A673 (cell line): Measurements from ENCODE around the gene OR6C74. TPM values are rescaled to one million over a fixed set of nuclear protein-coding genes. Genes with fewer than 3 reads are reported as not detected.

Experiments
- BruUV-seq: library from RNA; stranded (reverse); fragments of 400-500 nt; replicated peaks from 2 replicates; lab custom pipeline; 2021; lab: Mats Ljungman, UMichigan
- CTCF ChIA-PET: fragments of 300-600 bp; sonication (Branson Sonifier 250); formaldehyde crosslinking; loops from one replicate; lab custom pipeline; 2022; ENCODE audit warnings: antibody characterized with exemption; lab: Charles Lee
- POLR2A ChIA-PET: fragments of 300-600 bp; sonication (Branson Sonifier 250); formaldehyde crosslinking; loops from one replicate; lab custom pipeline; 2022; ENCODE audit warnings: antibody characterized with exemption; ENCODE audit not compliant: low non-redundant PET; lab: Charles Lee
- DNase-seq: peaks from one replicate; pipeline ENCODE4 v3.0.0-alpha.2; 2015; ENCODE audit warnings: low spot score
- H3K27ac ChIP-seq: fragments of 200-600 bp; sonication (generic); 2 replicates; pipeline ENCODE4 v1.5.1; 2016; ENCODE audit warnings: mixed run types, low read depth, mild to moderate bottlenecking, mixed read lengths, antibody characterized with exemption, low read length; ENCODE audit not compliant: poor library complexity, severe bottlenecking
- H3K27me3 ChIP-seq: fragments of 200-600 bp; sonication (generic); replicated peaks from 2 replicates; pipeline ENCODE4 v1.6.1; 2017; ENCODE audit warnings: mixed run types, low read depth, mild to moderate bottlenecking, mixed read lengths, antibody characterized with exemption, low read length; ENCODE audit not compliant: insufficient read depth, poor library complexity
- H3K36me3 ChIP-seq: fragments of 200-600 bp; sonication (generic); 2 replicates; pipeline ENCODE4 v1.6.1; 2016; ENCODE audit warnings: mixed run types, mild to moderate bottlenecking, mixed read lengths, antibody characterized with exemption, low read length; ENCODE audit not compliant: insufficient read depth, poor library complexity, severe bottlenecking
- H3K4me1 ChIP-seq: fragments of 200-600 bp; sonication (generic); 2 replicates; pipeline ENCODE4 v1.6.1; 2017; ENCODE audit warnings: mixed run types, mild to moderate bottlenecking, mixed read lengths, antibody characterized with exemption, low read length; ENCODE audit not compliant: insufficient read depth, poor library complexity, severe bottlenecking
- H3K4me3 ChIP-seq: fragments of 200-600 bp; sonication (generic); 2 replicates; pipeline ENCODE4 v1.5.1; 2016; ENCODE audit warnings: low read depth, mixed run types, mild to moderate bottlenecking, mixed read lengths, low read length; ENCODE audit not compliant: poor library complexity, severe bottlenecking
- H3K9me3 ChIP-seq: fragments of 200-600 bp; sonication (generic); 2 replicates; pipeline ENCODE4 v1.6.1; 2016; ENCODE audit warnings: mixed run types, low read depth, mild to moderate bottlenecking, mixed read lengths, antibody characterized with exemption, low read length; ENCODE audit not compliant: poor library complexity, severe bottlenecking
- EZH2 ChIP-seq: fragments of 200-600 bp; sonication (generic); IDR thresholded peaks from 2 replicates; pipeline ENCODE4 v1.6.1; 2017; ENCODE audit warnings: borderline replicate concordance, low read depth, mild to moderate bottlenecking, mixed read lengths, antibody characterized with exemption, low read length; ENCODE audit not compliant: poor library complexity, severe bottlenecking
- intact Hi-C: fragments of 100-400 bp; cut with micrococcal nuclease; formaldehyde crosslinking; loops from one replicate; pipeline ENCODE4 v1.10.0; 2022; ENCODE audit not compliant: unreplicated experiment
- total RNA-seq: library from RNA; stranded (reverse); gene quantifications from 2 replicates; pipeline ENCODE4 v1.2.3, GENCODE V29; 2021
- TF ChIP-seq, protein P1 (sequence below): fragments of 300-800, 200-600 bp; sonication (generic); conservative IDR thresholded peaks from 2 replicates; pipeline ENCODE4 v1.5.1; 2017; ENCODE audit warnings: low read depth, mild to moderate bottlenecking, antibody characterized with exemption, low read length, moderate library complexity, mixed read lengths

OR6C74 gene
- total RNA-seq, 1 experiment from 2014 or later: not detected

DNA sequence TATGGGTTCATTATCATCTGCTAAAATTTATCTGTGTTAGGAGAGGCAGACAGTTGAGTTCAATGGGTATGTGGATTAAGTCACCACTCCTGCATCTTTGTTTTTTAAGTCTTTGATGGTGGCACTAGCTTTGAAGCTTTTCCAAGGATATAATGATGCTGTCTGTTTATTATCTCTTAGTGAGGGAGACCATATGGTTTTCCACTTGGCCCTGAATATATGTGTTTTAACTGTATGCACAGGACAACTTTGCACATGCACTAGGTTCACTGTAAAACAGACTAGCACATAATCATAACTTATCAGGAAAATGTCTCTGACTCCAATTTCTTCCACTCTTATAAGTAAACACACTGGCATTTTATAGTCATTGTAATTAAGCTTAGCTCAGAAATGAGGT lies 8.9 kb downstream of the OR6C74 start:
- H3K4me1 ChIP-seq: no peaks in the 10 kb centered on the region
- H3K36me3 ChIP-seq: no peaks in the 10 kb centered on the region
- TF ChIP-seq, protein P1, sequence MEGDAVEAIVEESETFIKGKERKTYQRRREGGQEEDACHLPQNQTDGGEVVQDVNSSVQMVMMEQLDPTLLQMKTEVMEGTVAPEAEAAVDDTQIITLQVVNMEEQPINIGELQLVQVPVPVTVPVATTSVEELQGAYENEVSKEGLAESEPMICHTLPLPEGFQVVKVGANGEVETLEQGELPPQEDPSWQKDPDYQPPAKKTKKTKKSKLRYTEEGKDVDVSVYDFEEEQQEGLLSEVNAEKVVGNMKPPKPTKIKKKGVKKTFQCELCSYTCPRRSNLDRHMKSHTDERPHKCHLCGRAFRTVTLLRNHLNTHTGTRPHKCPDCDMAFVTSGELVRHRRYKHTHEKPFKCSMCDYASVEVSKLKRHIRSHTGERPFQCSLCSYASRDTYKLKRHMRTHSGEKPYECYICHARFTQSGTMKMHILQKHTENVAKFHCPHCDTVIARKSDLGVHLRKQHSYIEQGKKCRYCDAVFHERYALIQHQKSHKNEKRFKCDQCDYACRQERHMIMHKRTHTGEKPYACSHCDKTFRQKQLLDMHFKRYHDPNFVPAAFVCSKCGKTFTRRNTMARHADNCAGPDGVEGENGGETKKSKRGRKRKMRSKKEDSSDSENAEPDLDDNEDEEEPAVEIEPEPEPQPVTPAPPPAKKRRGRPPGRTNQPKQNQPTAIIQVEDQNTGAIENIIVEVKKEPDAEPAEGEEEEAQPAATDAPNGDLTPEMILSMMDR: no peak
- CTCF ChIA-PET: no interaction called here
- intact Hi-C loops: loop anchor here (10.0 kb wide), 1 partner anchor 62 kb away; the partner anchor contains the start of gene OR6C1
- H3K9me3 ChIP-seq: no peaks in the 10 kb centered on the region
- no peak for DNase-seq
- POLR2A ChIA-PET: no interaction called here
- no peak overlapping the region for H3K27ac ChIP-seq
- no TSS peak for BruUV-seq
- H3K27me3 ChIP-seq: peaks cover 24% of the 10 kb centered on the region
- H3K4me3 ChIP-seq: no peak overlapping the region

DNA sequence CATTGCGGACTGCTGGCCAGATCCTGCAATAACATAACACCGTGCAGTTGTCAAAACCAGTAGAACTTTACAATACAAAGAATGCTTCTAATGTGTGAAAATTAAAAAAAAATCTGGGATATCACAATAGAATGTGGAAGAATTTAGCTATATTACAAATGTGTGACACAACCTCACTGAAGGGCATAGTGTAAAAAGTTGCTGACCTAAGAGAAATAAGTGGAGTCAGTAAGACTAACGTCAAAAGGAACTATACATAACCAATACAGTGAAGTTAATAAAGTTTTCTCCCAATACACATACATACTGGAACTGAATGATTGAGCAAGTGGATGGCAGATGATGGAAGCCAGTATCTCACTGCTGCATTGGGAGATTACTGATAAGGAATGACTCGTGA lies 12.4 kb downstream of the OR6C74 start:
- POLR2A ChIA-PET: no interaction called here
- Histone ChIP-seq H3K9me3 (no peaks in the 10 kb centered on the region), H3K36me3 (no peaks in the 10 kb centered on the region), H3K4me1 (no peaks in the 10 kb centered on the region), H3K27me3 (peaks cover 22% of the 10 kb centered on the region), H3K4me3 (no peak overlapping the region), H3K27ac (no peak overlapping the region)
- DNase-seq: no peak
- TF ChIP-seq, protein P1: no peak
- no peak for TF ChIP-seq EZH2
- CTCF ChIA-PET: no interaction called here
- intact Hi-C loops: loop anchor here (10.0 kb wide), 1 partner anchor 58 kb away; the partner anchor contains the start of gene OR6C1
- no TSS peak for BruUV-seq

DNA sequence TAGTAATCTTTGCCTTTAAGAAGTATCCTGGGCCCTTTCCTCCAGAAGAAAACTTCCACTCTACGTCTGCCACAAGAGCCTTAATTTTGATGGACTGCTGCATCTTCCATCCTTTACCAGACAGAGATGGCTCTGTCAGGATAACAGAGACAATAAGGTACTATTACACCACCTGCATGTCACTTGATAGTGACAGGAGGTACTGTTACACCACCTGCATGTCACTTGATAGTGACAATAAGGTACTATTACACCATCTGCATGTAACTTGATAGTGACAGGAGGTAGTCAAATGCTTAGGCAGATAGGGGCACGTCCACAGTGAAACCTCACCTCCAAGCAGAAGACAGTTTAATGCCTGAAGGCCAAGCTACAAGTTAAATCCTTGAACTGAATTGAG lies 13.9 kb downstream of the OR6C74 start:
- BruUV-seq: no TSS peak
- H3K9me3 ChIP-seq: no peaks in the 10 kb centered on the region
- DNase-seq: no peak
- peaks cover 30% of the 10 kb centered on the region for H3K27me3 ChIP-seq
- TF ChIP-seq EZH2: no peak
- TF ChIP-seq, protein P1: no peak
- no peaks in the 10 kb centered on the region for H3K36me3 ChIP-seq
- intact Hi-C loops: loop anchor here (10.0 kb wide), 1 partner anchor 56 kb away; the partner anchor contains the start of gene OR6C1
- H3K4me1 ChIP-seq: no peaks in the 10 kb centered on the region
- POLR2A ChIA-PET: no interaction called here
- H3K27ac ChIP-seq: no peak overlapping the region
- CTCF ChIA-PET: no interaction called here
- H3K4me3 ChIP-seq: no peak overlapping the region
